ENCODE measurements around the gene C2CD3.

C2CD3 gene

GRCh38 chr11:74004759-74005615 is 165.8 kb downstream of the C2CD3 start:
- no peak for TF ChIP-seq CTCF (conservative IDR thresholded peaks at IDR 0.05; ENCODE audit: control insufficient read depth, insufficient read depth, low read depth, low read length)
- H3K4me3 ChIP-seq (ENCODE audit: control insufficient read depth, low read depth, low read length): no peak overlapping the region
- no peak for DNase-seq (ENCODE audit: low read depth)

DNA sequence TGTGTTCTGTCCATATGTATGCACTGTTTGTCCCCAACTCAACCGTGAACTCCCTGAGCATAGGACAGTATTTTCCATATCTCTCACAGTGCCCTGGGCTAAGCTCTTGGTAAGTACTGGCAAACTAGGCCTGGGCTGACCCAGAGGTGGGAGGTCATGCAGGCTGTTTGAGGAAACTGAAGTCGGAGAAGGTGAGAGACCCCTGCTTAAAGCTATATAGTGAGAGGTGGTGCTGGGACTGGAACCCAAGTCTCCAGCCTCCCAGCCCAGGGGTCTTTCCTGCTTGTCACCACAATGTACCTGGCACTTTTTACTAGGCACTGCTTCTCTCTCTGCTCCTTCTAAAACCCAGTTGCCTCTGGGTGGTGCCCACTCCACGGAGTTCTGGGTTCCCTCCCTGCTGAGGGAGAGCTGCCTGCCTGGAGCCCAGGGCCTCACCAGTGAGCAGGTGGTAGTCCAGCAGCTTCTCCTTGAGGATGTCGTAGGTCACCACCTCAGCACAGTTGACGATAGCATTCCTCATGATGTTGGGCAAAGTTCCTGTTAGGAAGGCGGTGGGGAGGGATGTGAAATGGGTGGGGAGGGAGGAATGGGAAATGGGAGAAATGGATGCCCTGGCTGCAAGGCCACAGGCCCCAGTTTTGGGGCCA is 166.6 kb downstream of the C2CD3 start:
- no peak overlapping the region for H3K4me3 ChIP-seq (ENCODE audit: control insufficient read depth, low read depth, low read length)
- DNase-seq (ENCODE audit: low read depth): no peak
- TF ChIP-seq CTCF (conservative IDR thresholded peaks at IDR 0.05; ENCODE audit: control insufficient read depth, insufficient read depth, low read depth, low read length): no peak

DNA sequence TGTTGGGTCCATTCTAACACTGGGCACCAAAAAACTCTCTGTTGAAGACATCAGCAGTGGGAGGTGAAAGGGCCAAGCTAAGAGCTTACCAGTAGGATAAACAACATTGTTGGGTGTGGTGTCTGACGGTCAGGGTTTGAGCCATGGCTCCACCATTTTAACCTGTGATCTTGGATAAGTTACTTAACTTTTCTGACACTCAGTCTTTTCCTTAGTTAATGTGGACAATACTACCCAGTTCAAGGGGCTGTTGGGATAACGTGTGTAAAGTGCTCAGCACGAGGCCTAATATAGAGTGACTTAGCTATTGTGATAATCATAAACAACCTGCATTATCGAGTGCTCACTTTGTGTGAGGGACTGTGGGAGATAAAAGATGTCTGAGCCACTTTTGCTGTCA is 168.0 kb downstream of the C2CD3 start:
- TF ChIP-seq CTCF (conservative IDR thresholded peaks at IDR 0.05; ENCODE audit: control insufficient read depth, insufficient read depth, low read depth, low read length): no peak
- DNase-seq (ENCODE audit: low read depth): no peak
- no peak overlapping the region for H3K4me3 ChIP-seq (ENCODE audit: control insufficient read depth, low read depth, low read length)

- H3K4me3 ChIP-seq (ENCODE audit: control insufficient read depth, low read depth, low read length): no peak overlapping the region
- TF ChIP-seq CTCF (conservative IDR thresholded peaks at IDR 0.05; ENCODE audit: control insufficient read depth, insufficient read depth, low read depth, low read length): no peak
- DNase-seq (ENCODE audit: low read depth): no peak
Measured at GRCh38 chr11:74001822-74002286, 168.9 kb downstream of the C2CD3 start.

- TF ChIP-seq CTCF (conservative IDR thresholded peaks at IDR 0.05; ENCODE audit: control insufficient read depth, insufficient read depth, low read depth, low read length): no peak
- no peak for DNase-seq (ENCODE audit: low read depth)
- no peak overlapping the region for H3K4me3 ChIP-seq (ENCODE audit: control insufficient read depth, low read depth, low read length)
Measured at GRCh38 chr11:74000307-74001133, 170.3 kb downstream of the C2CD3 start.

- TF ChIP-seq CTCF (conservative IDR thresholded peaks at IDR 0.05; ENCODE audit: control insufficient read depth, insufficient read depth, low read depth, low read length): no peak
- DNase-seq (ENCODE audit: low read depth): no peak
Measured at GRCh38 chr11:73999581-74000306, 171.1 kb downstream of the C2CD3 start.

More at GRCh38 chr11:73999581-74000306, 171.1 kb downstream of the C2CD3 start:
- no peak overlapping the region for H3K4me3 ChIP-seq (ENCODE audit: control insufficient read depth, low read depth, low read length)
